ENCODE data around the gene KRTAP1-5. TPM values are rescaled to one million over a fixed set of nuclear protein-coding genes. Genes with fewer than 3 reads are reported as not detected.

KRTAP1-5 gene
- total and polyA plus RNA-seq, 10 of the 15 experiments (the other 5 are each of a cell fraction or from before 2014, with no cell fraction given) = not detected

GRCh38 chr17:41076788-41077187 is 49.8 kb upstream of the KRTAP1-5 start (continued):
- TF ChIP-seq MXI1 (IDR thresholded peaks at IDR 0.05; ENCODE audit: low read depth, low read length) = no peak
- TF ChIP-seq TARDBP (IDR thresholded peaks at IDR 0.05; ENCODE audit: borderline replicate concordance) = no peak
- TF ChIP-seq, protein P1, sequence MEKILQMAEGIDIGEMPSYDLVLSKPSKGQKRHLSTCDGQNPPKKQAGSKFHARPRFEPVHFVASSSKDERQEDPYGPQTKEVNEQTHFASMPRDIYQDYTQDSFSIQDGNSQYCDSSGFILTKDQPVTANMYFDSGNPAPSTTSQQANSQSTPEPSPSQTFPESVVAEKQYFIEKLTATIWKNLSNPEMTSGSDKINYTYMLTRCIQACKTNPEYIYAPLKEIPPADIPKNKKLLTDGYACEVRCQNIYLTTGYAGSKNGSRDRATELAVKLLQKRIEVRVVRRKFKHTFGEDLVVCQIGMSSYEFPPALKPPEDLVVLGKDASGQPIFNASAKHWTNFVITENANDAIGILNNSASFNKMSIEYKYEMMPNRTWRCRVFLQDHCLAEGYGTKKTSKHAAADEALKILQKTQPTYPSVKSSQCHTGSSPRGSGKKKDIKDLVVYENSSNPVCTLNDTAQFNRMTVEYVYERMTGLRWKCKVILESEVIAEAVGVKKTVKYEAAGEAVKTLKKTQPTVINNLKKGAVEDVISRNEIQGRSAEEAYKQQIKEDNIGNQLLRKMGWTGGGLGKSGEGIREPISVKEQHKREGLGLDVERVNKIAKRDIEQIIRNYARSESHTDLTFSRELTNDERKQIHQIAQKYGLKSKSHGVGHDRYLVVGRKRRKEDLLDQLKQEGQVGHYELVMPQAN (conservative IDR thresholded peaks at IDR 0.05) = no peak
- TF ChIP-seq HDAC6 (IDR thresholded peaks at IDR 0.05; ENCODE audit: unreplicated experiment) = no peak
- TF ChIP-seq, protein P2, sequence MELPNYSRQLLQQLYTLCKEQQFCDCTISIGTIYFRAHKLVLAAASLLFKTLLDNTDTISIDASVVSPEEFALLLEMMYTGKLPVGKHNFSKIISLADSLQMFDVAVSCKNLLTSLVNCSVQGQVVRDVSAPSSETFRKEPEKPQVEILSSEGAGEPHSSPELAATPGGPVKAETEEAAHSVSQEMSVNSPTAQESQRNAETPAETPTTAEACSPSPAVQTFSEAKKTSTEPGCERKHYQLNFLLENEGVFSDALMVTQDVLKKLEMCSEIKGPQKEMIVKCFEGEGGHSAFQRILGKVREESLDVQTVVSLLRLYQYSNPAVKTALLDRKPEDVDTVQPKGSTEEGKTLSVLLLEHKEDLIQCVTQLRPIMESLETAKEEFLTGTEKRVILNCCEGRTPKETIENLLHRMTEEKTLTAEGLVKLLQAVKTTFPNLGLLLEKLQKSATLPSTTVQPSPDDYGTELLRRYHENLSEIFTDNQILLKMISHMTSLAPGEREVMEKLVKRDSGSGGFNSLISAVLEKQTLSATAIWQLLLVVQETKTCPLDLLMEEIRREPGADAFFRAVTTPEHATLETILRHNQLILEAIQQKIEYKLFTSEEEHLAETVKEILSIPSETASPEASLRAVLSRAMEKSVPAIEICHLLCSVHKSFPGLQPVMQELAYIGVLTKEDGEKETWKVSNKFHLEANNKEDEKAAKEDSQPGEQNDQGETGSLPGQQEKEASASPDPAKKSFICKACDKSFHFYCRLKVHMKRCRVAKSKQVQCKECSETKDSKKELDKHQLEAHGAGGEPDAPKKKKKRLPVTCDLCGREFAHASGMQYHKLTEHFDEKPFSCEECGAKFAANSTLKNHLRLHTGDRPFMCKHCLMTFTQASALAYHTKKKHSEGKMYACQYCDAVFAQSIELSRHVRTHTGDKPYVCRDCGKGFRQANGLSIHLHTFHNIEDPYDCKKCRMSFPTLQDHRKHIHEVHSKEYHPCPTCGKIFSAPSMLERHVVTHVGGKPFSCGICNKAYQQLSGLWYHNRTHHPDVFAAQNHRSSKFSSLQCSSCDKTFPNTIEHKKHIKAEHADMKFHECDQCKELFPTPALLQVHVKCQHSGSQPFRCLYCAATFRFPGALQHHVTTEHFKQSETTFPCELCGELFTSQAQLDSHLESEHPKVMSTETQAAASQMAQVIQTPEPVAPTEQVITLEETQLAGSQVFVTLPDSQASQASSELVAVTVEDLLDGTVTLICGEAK (IDR thresholded peaks at IDR 0.05; ENCODE audit: borderline replicate concordance) = no peak

GRCh38 chr17:41073676-41074075 is 46.7 kb upstream of the KRTAP1-5 start:
- H3K9ac ChIP-seq (ENCODE audit: control insufficient read depth, insufficient read depth, low read length) = no peak overlapping the region
- FAIRE-seq (peak; percentile 56), DNase-seq (ENCODE audit: low read depth, low spot score) (no peak), ATAC-seq (no peak)
- H3K27me3 ChIP-seq (replicated peaks in 1 of 2; ENCODE audit: control insufficient read depth in 2 of 2, insufficient read depth in 2 of 2, low read length in 1 of 2) = no peaks in the 10 kb centered on the region; a peak in 1 of 4 replicates
- H3K4me2 ChIP-seq (ENCODE audit: control insufficient read depth, insufficient read depth) = no peak overlapping the region
- no peaks in the 10 kb centered on the region for H3K36me3 ChIP-seq (ENCODE audit: control insufficient read depth in 2 of 2, insufficient read depth in 2 of 2, low read length in 1 of 2)
- no peaks in the 10 kb centered on the region for H3K79me2 ChIP-seq (ENCODE audit: control insufficient read depth, insufficient read depth, low read length)
- ChIA-PET POLR2A (no interaction called here), SMC1A (ENCODE audit: uncharacterized antibody, unreplicated experiment) (interaction anchor here (0.7 kb wide), 1 partner anchor 163 kb away, joined by 3 read pairs; no protein-coding TSS in a partner anchor), CTCF (interaction anchor here (0.6 kb wide), 1 partner anchor 212 kb away, joined by 4 read pairs; no protein-coding TSS in a partner anchor), RAD21 (ENCODE audit: unreplicated experiment) (no interaction called here)
- intact Hi-C loops (cut with micrococcal nuclease; ENCODE audit: unreplicated experiment) = no loop called here
- H2AFZ ChIP-seq (ENCODE audit: control insufficient read depth, low read depth, low read length) = no peak overlapping the region
- H3K4me1 ChIP-seq (ENCODE audit: control insufficient read depth, insufficient read depth, low read length) = no peaks in the 10 kb centered on the region
- no peaks in the 10 kb centered on the region for H3K9me3 ChIP-seq (replicated peaks; ENCODE audit: control insufficient read depth, insufficient read depth, low read length)
- BruUV-seq (replicated peaks) = no TSS peak
- WGBS (ENCODE audit: insufficient coverage, insufficient replicate concordance, low lambda C conversion rate, missing lambda C conversion rate) = 0% methylated on average over 2 of the region's 2 CpGs
- in situ Hi-C loops (cut with MboI) = no loop called here
- H3K27ac ChIP-seq (ENCODE audit: control insufficient read depth, insufficient read depth) = no peak overlapping the region
- no peaks in the 10 kb centered on the region for H4K20me1 ChIP-seq (ENCODE audit: control insufficient read depth, insufficient read depth)
- H3K4me3 ChIP-seq = no peak overlapping the region
- no peak for TF ChIP-seq TBL1XR1 (IDR thresholded peaks at IDR 0.05; ENCODE audit: low read depth, low read length)
- TF ChIP-seq, protein P3, sequence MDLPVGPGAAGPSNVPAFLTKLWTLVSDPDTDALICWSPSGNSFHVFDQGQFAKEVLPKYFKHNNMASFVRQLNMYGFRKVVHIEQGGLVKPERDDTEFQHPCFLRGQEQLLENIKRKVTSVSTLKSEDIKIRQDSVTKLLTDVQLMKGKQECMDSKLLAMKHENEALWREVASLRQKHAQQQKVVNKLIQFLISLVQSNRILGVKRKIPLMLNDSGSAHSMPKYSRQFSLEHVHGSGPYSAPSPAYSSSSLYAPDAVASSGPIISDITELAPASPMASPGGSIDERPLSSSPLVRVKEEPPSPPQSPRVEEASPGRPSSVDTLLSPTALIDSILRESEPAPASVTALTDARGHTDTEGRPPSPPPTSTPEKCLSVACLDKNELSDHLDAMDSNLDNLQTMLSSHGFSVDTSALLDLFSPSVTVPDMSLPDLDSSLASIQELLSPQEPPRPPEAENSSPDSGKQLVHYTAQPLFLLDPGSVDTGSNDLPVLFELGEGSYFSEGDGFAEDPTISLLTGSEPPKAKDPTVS (IDR thresholded peaks at IDR 0.05; ENCODE audit: low read depth, low read length) = no peak
- no peak for TF ChIP-seq TARDBP (IDR thresholded peaks at IDR 0.05; ENCODE audit: borderline replicate concordance)
- TF ChIP-seq ASH2L (IDR thresholded peaks at IDR 0.05; ENCODE audit: borderline replicate concordance, low read depth) = no peak
- TF ChIP-seq, protein P2 (IDR thresholded peaks at IDR 0.05; ENCODE audit: borderline replicate concordance) = no peak

All from GM12878 (cell line).